Measurements from ENCODE around the gene KRTAP9-3. TPM values are rescaled to one million over a fixed set of nuclear protein-coding genes. Genes with fewer than 3 reads are reported as not detected.

KRTAP9-3 gene
- total and polyA plus RNA-seq, 2 of the 8 experiments (the other 6 are each of a cell fraction or from before 2014, with no cell fraction given) = not detected

GRCh38 chr17:41256291-41256685 lies 24.0 kb downstream of the KRTAP9-3 start (continued):
- TF ChIP-seq EGR1 (IDR thresholded peaks at IDR 0.05; ENCODE audit: borderline replicate concordance, low read depth, low read length) (no peak), TBP (IDR thresholded peaks at IDR 0.05; ENCODE audit: low read depth, low read length) (no peak), KDM4A (IDR thresholded peaks at IDR 0.05; ENCODE audit: low read depth, low read length, severe bottlenecking) (no peak), MAX (IDR thresholded peaks at IDR 0.05) (no peak)
